Activated CD8-positive, alpha-beta memory T cell treated with anti-CD3 and anti-CD28 coated beads, Interleukin-2, amount 50 U/mL, for 1 hour (primary cell): ENCODE data around the gene BSDC1.

ENCODE experiments used
- DNase-seq: peaks from one replicate; pipeline ENCODE4 v3.0.0-alpha.2; 2020; ENCODE audit errors: extremely low read depth

BSDC1 gene

GRCh38 chr1:32336591-32336932 lies 57.7 kb downstream of the BSDC1 start:
- no peak for DNase-seq

DNA sequence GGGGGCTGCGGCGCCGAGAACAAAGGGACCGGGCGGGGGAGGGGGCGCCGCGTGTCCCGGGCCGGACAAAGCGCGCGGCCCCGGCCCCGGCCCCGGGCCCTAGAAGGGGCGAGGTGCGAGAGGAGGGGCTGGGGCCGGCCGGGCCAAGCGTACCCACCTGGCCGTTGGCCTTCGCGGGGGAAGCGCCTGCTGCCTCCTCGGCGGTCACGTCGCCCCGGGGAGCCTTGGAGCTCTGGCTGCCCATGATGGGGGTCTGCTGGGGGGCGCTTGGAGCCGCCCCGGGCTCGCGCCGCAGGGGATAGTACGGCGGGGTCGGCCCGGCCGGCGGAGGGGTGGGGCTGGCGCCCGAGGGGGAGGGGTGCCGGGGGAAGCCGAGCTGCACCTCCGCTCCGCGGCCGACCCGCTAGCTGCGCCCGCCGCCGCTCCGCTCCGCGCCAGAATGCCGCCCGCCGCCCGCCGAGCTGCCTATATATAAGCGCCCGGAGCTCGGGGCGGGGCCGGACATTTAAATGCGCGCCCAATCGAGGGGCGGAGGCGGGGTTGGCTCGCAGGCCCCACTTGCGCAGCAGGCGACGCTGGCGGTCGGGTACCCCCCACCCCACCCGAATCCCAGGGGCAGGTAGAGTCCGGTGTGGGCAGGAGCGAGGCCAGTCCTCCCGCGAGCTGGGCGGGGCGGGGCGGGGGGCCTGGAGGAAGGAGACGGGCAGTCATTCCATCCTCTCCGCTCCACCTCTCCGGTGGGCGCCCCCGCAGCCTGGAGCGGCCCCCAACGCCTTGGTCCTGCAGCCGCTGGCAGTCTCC lies 58.3 kb downstream of the BSDC1 start, which contains the start of gene MARCKSL1:
TSS of gene MARCKSL1 (minus strand) at position 444 of the 801 bp plus-strand sequence. CDS start at position 244, 200 bp downstream.
- DNase-seq: peak; percentile 73

DNA sequence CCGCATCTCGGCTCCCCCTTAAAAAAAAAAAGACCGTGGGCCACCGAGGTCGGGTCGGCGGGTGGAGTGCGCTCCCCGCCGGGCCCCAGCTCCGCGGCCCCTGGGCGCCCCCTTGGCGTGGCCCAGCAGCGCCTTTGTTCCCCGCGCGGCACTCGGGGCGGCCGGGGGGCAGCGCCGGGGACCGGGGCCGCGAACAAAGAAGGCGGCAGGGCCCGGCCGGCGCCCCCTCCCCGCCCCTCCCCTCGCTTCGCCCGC lies 58.8 kb downstream of the BSDC1 start:
- no peak for DNase-seq

DNA sequence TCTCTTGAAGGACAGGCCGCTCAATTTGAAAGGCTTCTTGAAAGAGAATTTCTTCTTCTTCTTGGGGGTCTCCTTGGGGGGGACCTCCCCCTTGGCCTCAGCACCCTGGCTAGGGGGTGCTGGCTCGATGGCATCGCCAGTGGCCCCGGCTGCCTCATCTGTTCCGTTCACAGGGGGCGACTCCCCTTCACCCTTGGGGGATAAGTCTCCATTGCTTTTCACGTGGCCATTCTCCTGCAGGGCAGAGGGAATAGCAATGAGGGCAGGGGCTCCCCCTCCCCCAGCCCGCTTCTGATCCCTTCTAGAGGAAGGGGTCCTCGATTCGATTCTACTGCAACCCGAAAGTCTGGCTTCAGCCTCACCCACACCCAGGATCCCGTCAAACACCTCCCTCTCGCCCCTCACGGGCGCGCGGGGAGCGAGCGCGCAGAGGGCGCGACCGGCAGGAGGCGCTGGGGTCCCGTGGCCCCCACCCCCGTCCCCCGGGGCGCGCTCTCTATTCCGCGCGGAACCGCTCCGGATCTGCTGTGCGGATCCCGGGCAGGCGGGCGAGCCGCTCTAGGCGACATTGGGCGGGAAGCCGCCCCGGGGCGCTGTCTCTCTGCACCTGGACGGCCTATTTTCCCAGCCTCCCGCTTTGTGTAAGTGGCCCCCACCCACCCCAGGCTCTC lies 59.2 kb downstream of the BSDC1 start:
- peak; percentile 19 for DNase-seq

DNA sequence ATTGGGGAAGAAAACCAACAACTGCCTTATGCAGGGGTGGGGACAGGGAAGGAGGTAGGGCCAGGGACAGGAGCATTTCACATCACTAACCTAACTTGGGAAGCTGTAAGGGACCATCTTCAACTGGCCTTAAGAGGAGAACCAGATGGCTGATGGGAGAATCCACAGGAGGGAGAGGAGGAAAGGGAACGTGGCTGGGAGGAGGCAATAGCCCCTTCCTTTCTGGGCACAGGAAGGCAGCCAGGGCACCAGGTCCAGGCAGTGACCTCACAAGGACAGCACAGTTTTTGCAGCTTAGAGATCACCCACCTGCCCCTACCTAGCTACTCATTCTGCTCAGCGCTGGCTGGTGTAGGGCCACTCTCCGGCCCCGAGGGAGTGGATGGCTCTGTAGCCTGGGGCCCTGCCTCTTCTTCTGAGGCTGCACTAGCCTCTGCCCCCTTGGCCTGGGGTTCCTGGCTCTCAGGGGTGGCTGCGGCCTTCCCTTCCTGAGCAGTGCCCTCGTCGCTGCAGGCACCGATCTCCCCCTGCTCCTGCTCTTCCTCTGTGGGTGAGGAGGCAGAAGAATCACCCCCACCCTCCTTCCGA lies 59.9 kb downstream of the BSDC1 start:
- no peak for DNase-seq

DNA sequence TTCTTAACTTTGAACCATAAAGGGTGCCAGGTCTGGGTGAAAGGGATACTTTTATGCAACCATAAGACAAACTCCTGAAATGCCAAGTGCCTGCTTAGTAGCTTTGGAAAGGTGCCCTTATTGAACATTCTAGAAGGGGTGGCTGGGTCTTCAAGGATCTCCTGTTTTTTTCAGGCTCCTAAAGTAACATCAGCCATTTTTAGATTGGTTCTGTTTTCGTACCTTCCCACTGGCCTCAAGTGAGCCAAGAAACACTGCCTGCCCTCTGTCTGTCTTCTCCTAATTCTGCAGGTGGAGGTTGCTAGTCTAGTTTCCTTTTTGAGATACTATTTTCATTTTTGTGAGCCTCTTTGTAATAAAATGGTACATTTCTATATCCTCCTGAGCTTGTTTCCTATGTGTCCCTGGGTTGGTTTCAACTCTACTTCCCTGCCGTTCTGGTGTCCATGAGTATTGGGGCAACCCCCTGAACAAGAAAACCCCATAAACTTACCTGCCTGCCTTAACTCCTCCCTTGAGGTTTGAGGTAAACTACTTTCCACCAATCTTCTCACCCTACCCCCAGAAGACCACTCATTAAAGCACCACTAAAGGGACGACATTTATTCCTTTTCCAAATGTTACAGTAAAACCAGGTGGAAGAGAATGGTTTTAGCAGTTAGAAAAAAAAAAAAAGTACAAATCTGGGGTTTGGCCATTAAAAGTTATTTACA lies 60.8 kb downstream of the BSDC1 start:
- no peak for DNase-seq

DNA sequence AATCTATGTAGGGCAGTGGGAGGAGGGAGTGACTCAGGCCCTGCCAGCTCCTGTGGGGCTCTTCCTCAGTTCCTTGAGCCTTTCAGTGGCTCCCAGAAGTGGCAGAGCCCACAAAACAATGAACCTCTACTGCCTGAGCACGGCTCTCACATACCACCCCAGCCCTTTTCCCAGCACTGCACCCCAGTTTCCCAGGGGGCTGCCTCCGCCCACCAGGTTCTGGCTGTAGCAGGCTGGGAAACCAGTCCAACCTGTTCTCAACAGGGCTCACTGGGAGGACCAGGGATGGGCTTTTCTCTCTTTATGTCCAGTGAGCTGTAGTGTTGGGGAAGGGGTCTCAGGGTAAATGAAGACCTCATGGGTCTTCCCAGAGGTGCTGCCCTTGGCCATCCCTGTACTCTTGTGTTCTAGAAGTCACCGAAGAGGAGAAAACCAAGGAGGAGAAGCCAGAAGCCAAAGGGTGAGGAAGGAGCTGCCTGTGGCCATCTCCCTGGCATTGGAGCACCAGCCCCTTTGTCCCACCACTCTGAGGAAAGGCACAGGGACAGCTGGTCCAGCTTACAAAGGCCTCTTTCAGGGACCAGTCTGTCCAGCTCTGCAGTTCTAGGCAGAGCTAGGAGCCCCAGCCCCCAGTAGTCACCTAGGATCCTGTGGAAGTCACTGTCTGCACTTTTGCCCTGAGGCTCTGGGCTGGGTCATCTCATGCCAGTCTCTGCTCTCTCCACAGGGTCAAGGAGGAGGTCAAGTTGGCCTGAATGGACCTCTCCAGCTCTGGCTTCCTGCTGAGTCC lies 61.8 kb downstream of the BSDC1 start:
- DNase-seq: no peak

GRCh38 chr1:32331549-32331948 lies 62.7 kb downstream of the BSDC1 start:
- no peak for DNase-seq

DNA sequence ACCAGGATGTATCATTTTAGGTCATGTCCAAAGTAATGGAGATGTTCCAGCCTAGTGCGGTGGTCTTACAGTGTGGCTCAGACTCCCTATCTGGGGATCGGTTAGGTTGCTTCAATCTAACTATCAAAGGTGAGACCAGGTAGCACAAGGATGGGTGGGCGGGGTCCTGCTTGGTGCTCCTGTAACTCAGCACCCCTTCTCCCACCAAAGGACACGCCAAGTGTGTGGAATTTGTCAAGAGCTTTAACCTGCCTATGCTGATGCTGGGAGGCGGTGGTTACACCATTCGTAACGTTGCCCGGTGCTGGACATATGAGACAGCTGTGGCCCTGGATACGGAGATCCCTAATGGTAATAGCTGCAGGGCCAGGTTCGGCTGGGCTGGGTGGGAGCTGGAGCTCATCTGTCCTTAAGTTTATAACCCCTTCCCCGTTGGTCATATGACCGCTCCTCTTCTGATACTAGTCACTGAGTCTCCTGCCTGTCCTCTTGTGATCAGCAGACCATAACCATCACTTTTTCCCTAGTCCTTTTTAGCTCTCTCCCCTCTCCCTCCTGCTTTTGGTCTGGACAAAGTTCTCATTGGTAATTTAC lies 63.6 kb downstream of the BSDC1 start:
- no peak for DNase-seq

DNA sequence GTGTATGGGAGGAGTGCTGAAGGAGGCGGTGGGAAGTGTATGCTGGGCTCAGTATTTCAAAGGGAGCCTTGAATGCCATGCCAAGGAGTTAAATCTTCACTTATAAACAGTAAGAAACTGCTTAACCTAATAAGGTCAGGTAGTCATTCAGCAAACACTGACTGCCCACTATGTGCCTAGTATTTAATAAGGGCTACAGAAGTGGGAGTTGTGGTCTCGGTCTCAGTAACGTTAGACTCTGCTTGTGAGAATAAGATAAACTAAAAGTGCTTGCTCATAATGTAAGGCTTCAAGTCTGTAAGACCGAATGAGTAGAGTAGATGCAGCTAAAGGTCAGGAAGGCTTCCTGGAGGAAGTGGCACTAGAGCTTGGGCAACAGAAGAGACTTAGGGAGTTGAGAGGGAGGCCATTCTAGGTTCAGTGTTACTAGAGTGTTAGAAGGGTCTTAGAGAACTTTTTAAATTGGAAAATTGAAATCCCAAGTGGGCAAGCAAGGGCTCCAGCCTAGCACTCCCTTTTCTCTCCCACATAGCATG lies 64.2 kb downstream of the BSDC1 start:
- no peak for DNase-seq

DNA sequence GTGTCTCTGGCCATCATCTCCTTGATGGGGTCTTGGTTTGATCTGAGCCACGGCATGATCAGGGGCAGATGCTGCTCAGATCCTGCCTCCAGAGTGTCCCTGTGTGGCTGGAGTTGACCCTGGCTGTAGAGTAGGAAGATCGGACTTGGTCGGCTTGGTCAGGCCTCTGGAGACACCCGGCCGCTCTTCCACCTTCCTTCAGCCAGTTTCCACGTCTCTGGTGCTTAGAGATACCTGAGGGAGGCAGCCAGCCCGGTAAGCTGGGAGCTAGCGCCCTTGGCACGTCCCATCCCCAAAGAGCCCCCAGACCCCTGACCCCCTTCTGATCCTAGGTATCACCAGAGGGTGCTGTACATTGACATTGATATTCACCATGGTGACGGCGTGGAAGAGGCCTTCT lies 67.0 kb downstream of the BSDC1 start:
- DNase-seq: no peak

DNA sequence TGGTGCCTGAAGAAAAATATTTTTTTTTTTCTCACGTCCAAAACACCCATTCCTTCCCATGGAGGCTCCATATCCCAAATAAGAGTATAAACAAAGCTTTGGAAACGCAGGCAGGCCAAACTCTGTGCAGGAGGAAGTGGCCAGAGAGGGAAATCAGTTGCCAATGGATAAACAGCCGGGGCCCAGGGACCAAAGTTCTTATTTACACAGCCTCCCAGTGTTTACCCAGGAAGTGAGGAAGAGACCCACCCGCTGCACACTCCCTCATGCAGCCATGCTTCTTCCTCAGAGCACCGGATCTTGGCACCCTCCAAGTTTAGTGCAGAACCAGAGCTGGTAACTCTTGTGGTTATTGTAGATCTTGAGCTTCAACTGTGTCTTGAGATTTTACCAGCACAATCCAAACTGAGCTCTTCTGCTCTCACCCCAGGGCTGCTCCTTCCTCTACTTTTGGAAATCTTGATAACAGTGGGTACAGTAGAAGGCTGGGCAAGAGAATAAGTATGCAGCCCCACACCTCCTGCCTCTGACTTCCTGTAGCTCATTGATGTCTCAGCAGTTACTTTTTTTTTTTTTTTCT lies 72.4 kb downstream of the BSDC1 start:
- no peak for DNase-seq

GRCh38 chr1:32318127-32318869 lies 75.9 kb downstream of the BSDC1 start:
- DNase-seq: no peak

- DNase-seq: no peak
Measured at GRCh38 chr1:32316903-32317277, 77.4 kb downstream of the BSDC1 start.
